ENCODE measurements around the gene GMDS. TPM values are rescaled to one million over a fixed set of nuclear protein-coding genes. Genes with fewer than 3 reads are reported as not detected.

The GMDS gene
- total RNA-seq, 1 experiment from 2014 or later: 27.6 TPM

DNA sequence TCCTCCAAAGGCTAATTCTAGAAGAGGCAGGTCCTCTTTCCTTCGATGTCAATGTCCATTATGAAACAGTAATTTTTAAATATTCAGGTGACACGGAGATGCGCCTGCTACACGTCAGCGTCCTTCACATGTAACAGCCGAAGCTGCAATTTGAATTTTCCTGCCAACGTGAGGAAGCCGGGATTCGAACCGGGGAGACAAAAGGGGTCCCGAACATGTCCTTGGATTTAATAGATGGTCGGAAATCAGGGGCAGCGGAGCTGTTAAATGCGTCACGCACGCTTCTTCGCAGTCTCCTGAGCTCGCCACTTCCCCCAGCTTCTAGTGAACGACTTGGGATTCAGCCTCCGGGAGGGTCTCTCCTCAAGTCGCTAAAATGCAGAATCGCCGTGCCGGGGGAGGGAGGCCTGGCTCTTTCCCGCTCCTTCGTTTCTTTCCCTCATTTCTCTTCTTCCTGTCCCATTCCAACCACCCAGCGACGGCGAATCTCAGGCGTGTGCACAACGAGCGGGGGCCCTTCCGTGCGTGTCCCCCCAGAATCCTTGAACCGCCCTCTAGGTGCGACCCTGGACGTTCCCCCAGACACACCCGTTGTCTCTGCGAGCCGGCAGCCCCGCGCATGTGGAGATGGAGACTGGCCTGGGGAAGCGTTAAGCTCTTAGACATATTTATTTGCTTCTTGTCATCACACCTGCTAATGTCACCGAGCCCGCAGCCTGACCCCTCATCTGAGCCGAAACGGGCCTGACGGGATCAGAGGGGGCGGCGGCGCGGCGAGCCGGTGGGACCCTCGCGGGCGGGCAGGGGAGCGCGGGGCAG is 637.0 kb downstream of the GMDS start:
- H3K27me3 Mint-ChIP-seq (ENCODE audit: low read depth): peaks cover 84% of the 10 kb centered on the region
- Histone ChIP-seq H2AFZ (ENCODE audit: low read length) (no peak overlapping the region), H3K56ac (ENCODE audit: insufficient read length, low read depth, low read length) (no peak overlapping the region), H3K27ac (ENCODE audit: insufficient read length, low read depth, low read length) (no peak overlapping the region), H3K79me1 (ENCODE audit: insufficient read depth, low read depth, low read length, poor library complexity, severe bottlenecking) (no peaks in the 10 kb centered on the region), H3K27me3 (ENCODE audit: insufficient read depth, low read length) (peaks cover 75% of the 10 kb centered on the region), H4K5ac (ENCODE audit: insufficient read length, low read depth, low read length) (no peak overlapping the region), H3K18ac (ENCODE audit: insufficient read length, low read depth, low read length) (no peak overlapping the region), H4K20me1 (ENCODE audit: control insufficient read depth, insufficient read depth, insufficient read length) (no peaks in the 10 kb centered on the region), H3K9ac (ENCODE audit: extremely low read depth, insufficient read length, low read length) (no peak overlapping the region), H3K79me2 (ENCODE audit: insufficient read depth, low read length) (no peaks in the 10 kb centered on the region), H4K91ac (ENCODE audit: insufficient read length, low read depth, low read length) (no peak overlapping the region), H3K23ac (ENCODE audit: insufficient read length, low read depth, low read length) (no peak overlapping the region), H3K23me2 (ENCODE audit: insufficient read length, low read depth, low read length, poor library complexity, severe bottlenecking) (peaks cover 27% of the 10 kb centered on the region), H3K14ac (ENCODE audit: insufficient read depth, low read length) (no peak overlapping the region), H3K9me3 (ENCODE audit: control insufficient read depth, low read depth, low read length) (no peaks in the 10 kb centered on the region), H2BK12ac (ENCODE audit: insufficient read length, low read depth, low read length) (no peak overlapping the region), H3T11ph (ENCODE audit: low read length) (no peak overlapping the region), H3K4ac (ENCODE audit: low read depth, low read length) (no peak overlapping the region), H2AK5ac (ENCODE audit: insufficient read length, low read length) (no peak overlapping the region), H2BK120ac (ENCODE audit: low read depth, low read length, poor library complexity, severe bottlenecking) (no peak overlapping the region), H3K4me2 (ENCODE audit: insufficient read depth, insufficient read length, low read length) (peak overlapping the region; percentile 44), H3K4me1 (ENCODE audit: insufficient read depth, low read length) (no peaks in the 10 kb centered on the region; the same call in 1 of the 2 replicates), H2BK20ac (ENCODE audit: low read depth, low read length, poor library complexity, severe bottlenecking) (no peak overlapping the region), H2BK5ac (ENCODE audit: insufficient read length, low read length) (no peak overlapping the region), H4K8ac (replicated peaks; ENCODE audit: insufficient read length, low read depth, low read length) (no peak overlapping the region), H2BK15ac (ENCODE audit: low read depth, low read length) (no peak overlapping the region)
- DNase-seq: no peak
- WGBS (ENCODE audit: extremely low coverage, insufficient read length, low lambda C conversion rate): no CpG with 5 or more reads among the region's 59 CpGs
- no peaks in the 10 kb centered on the region for H3K36me3 Mint-ChIP-seq (ENCODE audit: insufficient read depth in 1 of 3, low read depth in 3 of 3)
- peaks cover 38 to 46% of the 10 kb centered on the region in 2 experiments for H3K4me1 Mint-ChIP-seq
- no peak overlapping the region for H3K27ac Mint-ChIP-seq
- H3K9me3 Mint-ChIP-seq: peaks cover 0 to 4% of the 10 kb centered on the region in 2 experiments; a peak in 2 of 5 replicates
- TF ChIP-seq, protein P1, sequence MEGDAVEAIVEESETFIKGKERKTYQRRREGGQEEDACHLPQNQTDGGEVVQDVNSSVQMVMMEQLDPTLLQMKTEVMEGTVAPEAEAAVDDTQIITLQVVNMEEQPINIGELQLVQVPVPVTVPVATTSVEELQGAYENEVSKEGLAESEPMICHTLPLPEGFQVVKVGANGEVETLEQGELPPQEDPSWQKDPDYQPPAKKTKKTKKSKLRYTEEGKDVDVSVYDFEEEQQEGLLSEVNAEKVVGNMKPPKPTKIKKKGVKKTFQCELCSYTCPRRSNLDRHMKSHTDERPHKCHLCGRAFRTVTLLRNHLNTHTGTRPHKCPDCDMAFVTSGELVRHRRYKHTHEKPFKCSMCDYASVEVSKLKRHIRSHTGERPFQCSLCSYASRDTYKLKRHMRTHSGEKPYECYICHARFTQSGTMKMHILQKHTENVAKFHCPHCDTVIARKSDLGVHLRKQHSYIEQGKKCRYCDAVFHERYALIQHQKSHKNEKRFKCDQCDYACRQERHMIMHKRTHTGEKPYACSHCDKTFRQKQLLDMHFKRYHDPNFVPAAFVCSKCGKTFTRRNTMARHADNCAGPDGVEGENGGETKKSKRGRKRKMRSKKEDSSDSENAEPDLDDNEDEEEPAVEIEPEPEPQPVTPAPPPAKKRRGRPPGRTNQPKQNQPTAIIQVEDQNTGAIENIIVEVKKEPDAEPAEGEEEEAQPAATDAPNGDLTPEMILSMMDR (conservative IDR thresholded peaks at IDR 0.05): no peak
- peak overlapping the region; percentile 40 to 73 for H3K4me3 Mint-ChIP-seq
